ENCODE data around the gene MARCKSL1.

MARCKSL1 gene

GRCh38 chr1:32311709-32312393 is 24.2 kb downstream of the MARCKSL1 start:
- no peak overlapping the region for H3K4me3 ChIP-seq (ENCODE audit: low read depth in 1 of 2, low read length in 1 of 2)
- H3K27me3 ChIP-seq: no peaks in the 10 kb centered on the region
- TF ChIP-seq CTCF (IDR thresholded peaks at IDR 0.05): no peak
- H3K36me3 ChIP-seq: peaks cover 11% of the 10 kb centered on the region
- no peaks in the 10 kb centered on the region for H3K9me3 ChIP-seq
- no peaks in the 10 kb centered on the region for H3K4me1 ChIP-seq (ENCODE audit: control insufficient read depth in 1 of 2, insufficient read depth in 1 of 2, low read depth in 1 of 2, low read length in 1 of 2)
- H3K27ac ChIP-seq: peak overlapping the region; percentile 9

GRCh38 chr1:32309960-32310359 is 26.1 kb downstream of the MARCKSL1 start:
- no peaks in the 10 kb centered on the region for H3K4me1 ChIP-seq (ENCODE audit: control insufficient read depth in 1 of 2, insufficient read depth in 1 of 2, low read depth in 1 of 2, low read length in 1 of 2)
- TF ChIP-seq CTCF (IDR thresholded peaks at IDR 0.05): no peak
- no peak overlapping the region for H3K27ac ChIP-seq

GRCh38 chr1:32307324-32307723 is 28.7 kb downstream of the MARCKSL1 start:
- no peak for TF ChIP-seq CTCF (IDR thresholded peaks at IDR 0.05)
- H3K27ac ChIP-seq: no peak overlapping the region
- no peak overlapping the region for H3K4me3 ChIP-seq (ENCODE audit: low read depth in 1 of 2, low read length in 1 of 2)
- no peaks in the 10 kb centered on the region for H3K4me1 ChIP-seq (ENCODE audit: control insufficient read depth in 1 of 2, insufficient read depth in 1 of 2, low read depth in 1 of 2, low read length in 1 of 2)
- no peaks in the 10 kb centered on the region for H3K9me3 ChIP-seq
- no peaks in the 10 kb centered on the region for H3K27me3 ChIP-seq
- H3K36me3 ChIP-seq: peaks cover 35% of the 10 kb centered on the region

More at GRCh38 chr1:32309960-32310359, 26.1 kb downstream of the MARCKSL1 start:
- Histone ChIP-seq H3K27me3 (no peaks in the 10 kb centered on the region), H3K36me3 (peaks cover 15% of the 10 kb centered on the region), H3K9me3 (no peaks in the 10 kb centered on the region), H3K4me3 (ENCODE audit: low read depth in 1 of 2, low read length in 1 of 2) (no peak overlapping the region)

- Histone ChIP-seq H3K4me1 (ENCODE audit: control insufficient read depth in 1 of 2, insufficient read depth in 1 of 2, low read depth in 1 of 2, low read length in 1 of 2) (no peaks in the 10 kb centered on the region), H3K4me3 (ENCODE audit: low read depth in 1 of 2, low read length in 1 of 2) (no peak overlapping the region), H3K36me3 (peaks cover 38% of the 10 kb centered on the region), H3K27ac (no peak overlapping the region), H3K27me3 (no peaks in the 10 kb centered on the region), H3K9me3 (no peaks in the 10 kb centered on the region)
- no peak for TF ChIP-seq CTCF (IDR thresholded peaks at IDR 0.05)
These were observed 30.7 kb downstream of the MARCKSL1 start for GRCh38 chr1:32305310-32305709.

GRCh38 chr1:32303997-32304622 is 31.9 kb downstream of the MARCKSL1 start:
- no peak overlapping the region for H3K4me3 ChIP-seq (ENCODE audit: low read depth in 1 of 2, low read length in 1 of 2)
- peaks cover 39% of the 10 kb centered on the region for H3K36me3 ChIP-seq
- H3K9me3 ChIP-seq: no peaks in the 10 kb centered on the region
- TF ChIP-seq CTCF (IDR thresholded peaks at IDR 0.05): no peak
- H3K27me3 ChIP-seq: no peaks in the 10 kb centered on the region
- H3K27ac ChIP-seq: no peak overlapping the region
- no peaks in the 10 kb centered on the region for H3K4me1 ChIP-seq (ENCODE audit: control insufficient read depth in 1 of 2, insufficient read depth in 1 of 2, low read depth in 1 of 2, low read length in 1 of 2)
